HG02588 (cell line): ENCODE data around the gene ZBTB20.
A peak's percentile ranks its signal among the peaks of the same experiment; 100 is the strongest.

ENCODE experiments used
- ATAC-seq: cut with Tn5 transposase; IDR thresholded peaks from one replicate; pipeline ENCODE4 v1.9.1; 2021; ENCODE audit warnings: mild to moderate bottlenecking, moderate library complexity; ENCODE audit not compliant: unreplicated experiment

ZBTB20 gene

GRCh38 chr3:114453361-114453780 is 693.7 kb downstream of the ZBTB20 start:
- no peak for ATAC-seq

GRCh38 chr3:114452937-114453336 is 694.2 kb downstream of the ZBTB20 start:
- ATAC-seq = no peak

DNA sequence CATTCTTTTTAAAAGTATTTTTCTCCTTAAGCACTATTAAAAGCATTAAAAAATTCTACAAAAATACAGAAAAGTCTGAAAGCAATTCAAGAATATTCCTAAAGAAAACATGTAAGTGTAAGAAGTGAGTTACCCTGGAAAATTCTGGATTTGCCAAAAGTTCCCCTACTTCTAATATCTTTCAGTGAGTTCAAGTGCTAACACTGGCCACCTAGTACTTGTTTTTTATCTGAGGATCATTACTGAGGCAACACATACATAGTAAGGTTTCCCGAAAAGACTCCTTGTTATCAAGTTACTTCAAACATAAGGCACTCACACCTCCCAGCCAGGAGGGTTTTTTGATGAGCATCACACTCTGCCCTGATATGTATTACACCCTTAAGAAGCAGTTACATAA is 694.8 kb downstream of the ZBTB20 start:
- ATAC-seq = no peak

DNA sequence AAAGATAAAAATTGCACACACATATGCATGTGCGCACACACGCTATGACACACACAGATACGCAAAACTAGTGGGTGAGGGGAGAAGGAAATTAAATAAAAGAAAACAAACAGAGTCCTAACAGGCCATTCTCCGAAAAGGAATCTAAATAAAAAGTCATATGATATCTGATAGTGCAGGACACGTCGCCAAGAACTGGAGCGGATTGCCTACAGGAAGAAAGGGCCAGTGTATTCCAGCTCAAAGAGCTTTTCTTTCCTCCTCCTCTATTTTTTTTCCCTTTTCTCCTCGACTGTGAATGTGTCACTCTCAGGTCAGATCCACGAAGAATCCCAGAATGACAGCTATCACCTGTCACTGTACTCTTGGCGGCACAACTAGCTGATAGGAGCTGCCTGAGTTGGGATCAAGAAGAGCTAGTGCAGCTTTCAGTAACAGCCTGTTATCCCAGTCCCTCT is 695.5 kb downstream of the ZBTB20 start:
- ATAC-seq = no peak

- ATAC-seq = no peak
Measured at GRCh38 chr3:114451051-114451451, 696.0 kb downstream of the ZBTB20 start.

GRCh38 chr3:114450008-114450596 is 697.0 kb downstream of the ZBTB20 start:
- ATAC-seq = no peak

- ATAC-seq = no peak
Measured at GRCh38 chr3:114449271-114450007, 697.6 kb downstream of the ZBTB20 start.

- ATAC-seq = no peak
Measured at GRCh38 chr3:114447950-114448479, 699.1 kb downstream of the ZBTB20 start.

DNA sequence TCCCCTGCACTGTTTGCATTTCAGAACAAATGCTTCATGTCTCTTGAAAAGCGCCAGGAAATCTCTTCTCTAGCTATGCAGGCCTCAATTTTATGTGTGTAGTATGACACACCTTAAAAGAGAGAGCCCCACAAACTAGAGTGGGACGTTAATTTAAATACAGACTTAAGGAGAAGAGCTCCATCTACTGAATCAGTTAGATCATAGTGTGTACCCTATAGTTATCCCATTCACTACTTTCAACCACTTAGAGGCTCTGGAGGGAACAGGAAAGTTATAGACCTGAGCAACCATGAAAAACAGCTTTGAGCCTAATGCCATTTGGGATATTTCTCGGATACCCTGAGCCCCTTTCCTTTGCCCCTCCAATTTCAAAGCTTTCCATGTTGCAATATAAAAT is 699.5 kb downstream of the ZBTB20 start:
- no peak for ATAC-seq

DNA sequence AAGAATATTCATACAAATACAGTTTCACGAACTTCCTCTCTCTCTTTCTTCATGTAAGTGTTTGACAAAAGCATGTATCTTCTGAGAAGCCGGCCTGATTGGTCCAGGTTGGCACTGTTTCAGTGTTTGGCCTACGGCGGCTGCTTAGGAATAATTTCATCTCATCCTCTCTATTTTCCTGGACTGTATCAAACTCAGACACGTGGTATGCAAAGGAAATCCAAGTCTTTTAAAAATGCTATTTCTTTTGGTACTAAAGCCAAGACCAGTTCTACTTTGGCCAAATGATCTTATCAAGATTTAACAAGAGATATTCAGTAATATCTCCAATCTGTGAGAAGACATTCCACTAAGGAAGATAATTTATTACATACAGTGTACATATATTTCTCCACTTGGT is 700.5 kb downstream of the ZBTB20 start:
- no peak for ATAC-seq

DNA sequence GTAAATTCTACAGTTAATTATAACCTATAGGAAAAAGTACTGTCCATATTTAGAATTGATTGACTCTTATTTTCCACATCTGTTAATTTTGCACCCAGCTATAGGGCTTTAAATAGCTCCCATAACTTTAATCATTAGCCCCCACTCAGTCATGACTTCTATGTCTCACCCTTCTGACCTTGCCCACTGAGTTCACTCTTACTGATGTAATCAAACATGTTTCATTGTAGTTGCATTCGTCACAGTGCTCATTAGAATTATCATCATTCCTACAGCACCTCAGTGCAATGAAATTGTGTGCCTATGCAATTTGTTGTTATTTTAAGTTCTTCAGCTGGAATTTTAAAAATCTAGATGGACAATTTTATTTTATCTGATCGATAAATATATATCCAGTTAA is 701.9 kb downstream of the ZBTB20 start:
- ATAC-seq = no peak

DNA sequence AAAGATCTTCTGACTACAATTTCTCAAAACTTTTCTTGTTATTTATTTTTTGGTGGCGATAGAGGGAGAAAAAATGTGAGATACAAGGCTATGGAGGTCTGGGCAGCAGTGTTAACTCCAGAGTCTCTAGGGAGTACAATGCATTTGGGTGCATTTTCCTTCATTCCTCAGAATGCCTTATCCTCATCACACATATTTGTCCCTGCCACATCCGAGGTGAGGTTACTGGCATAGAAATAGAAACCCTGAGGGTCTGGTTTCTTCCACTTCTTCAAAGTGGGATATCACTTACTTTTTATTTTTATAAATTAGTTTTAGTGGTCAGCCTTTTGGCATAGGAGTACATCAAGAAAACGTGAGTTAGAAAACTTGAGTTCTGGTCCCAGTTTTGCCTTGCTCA is 702.9 kb downstream of the ZBTB20 start:
- no peak for ATAC-seq

DNA sequence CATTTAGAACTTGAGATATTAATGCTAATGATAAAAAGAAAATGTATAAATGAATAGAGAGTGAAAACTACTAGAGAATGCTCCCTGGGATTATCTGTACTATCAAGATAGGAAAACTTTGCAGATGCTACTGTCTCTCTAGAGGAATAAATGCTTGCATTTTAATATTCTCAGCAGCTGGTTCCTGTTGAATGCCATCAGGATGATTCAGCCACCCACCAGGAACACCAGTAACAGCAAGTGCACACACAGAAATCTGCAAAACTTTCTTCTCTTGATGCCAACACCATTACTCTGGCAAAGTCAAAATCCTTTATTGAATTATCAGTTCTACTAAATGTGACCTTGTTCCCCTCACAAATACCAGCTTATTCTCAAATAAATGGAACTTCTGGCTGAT is 704.8 kb downstream of the ZBTB20 start:
- ATAC-seq = no peak

- no peak for ATAC-seq
Measured at GRCh38 chr3:114441386-114441785, 705.7 kb downstream of the ZBTB20 start.

- ATAC-seq = no peak
Measured at GRCh38 chr3:114440700-114441099, 706.4 kb downstream of the ZBTB20 start.

GRCh38 chr3:114439284-114439683 is 707.8 kb downstream of the ZBTB20 start:
- ATAC-seq = no peak

DNA sequence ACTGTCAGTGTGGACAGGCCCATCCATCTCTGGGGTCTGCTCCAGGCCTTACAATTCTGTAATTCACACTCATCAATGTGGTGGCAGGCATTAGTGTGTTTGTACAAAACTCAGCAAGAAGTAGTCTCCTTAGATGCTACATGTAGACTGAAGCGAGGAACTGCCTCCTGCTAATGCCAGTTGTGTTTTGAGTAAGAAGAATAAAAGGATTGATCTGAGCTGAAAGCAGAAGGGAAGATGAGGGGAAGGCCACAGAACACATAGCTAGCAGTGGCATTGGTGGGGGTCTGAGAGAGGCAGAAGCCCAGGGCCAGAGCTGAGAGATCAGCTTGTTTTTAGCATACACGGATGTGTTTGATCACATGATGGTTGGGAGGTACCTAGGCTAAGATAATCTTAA is 709.2 kb downstream of the ZBTB20 start:
- ATAC-seq = no peak

DNA sequence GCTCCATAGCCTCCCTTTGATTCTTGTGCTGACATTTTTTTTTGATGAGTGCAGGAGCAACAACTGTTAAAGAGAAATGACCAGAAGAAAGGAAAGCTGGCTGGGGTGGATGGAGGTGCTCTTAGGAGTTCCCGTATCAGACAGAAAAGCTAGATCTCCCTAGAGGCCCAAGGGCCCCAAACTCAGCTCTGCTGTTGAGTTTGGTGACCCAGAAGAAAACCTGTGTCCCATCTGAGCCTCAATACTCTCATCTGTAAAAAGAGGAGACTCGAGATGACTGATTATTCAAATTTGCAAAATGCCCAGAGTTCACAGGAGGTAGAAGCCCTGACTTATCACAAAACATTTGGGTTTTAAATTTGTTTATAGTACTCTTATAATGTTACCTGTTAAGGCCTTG is 710.9 kb downstream of the ZBTB20 start:
- peak; percentile 46 for ATAC-seq

- ATAC-seq = no peak
Measured at GRCh38 chr3:114435386-114436115, 711.5 kb downstream of the ZBTB20 start.

- no peak for ATAC-seq
Measured at GRCh38 chr3:114432310-114432709, 714.8 kb downstream of the ZBTB20 start.

- ATAC-seq = peak; percentile 73
Measured at GRCh38 chr3:114428044-114428595, 719.0 kb downstream of the ZBTB20 start.
